ENCODE data around the gene THSD4.
A peak's percentile ranks its signal among the peaks of the same experiment; 100 is the strongest.

THSD4 gene

GRCh38 chr15:71566226-71566625, 451.0 kb downstream of the THSD4 start:
- no peak for TF ChIP-seq CTCF (IDR thresholded peaks at IDR 0.05; ENCODE audit: control insufficient read depth, extremely low read depth, insufficient read depth)
- H3K4me3 ChIP-seq (ENCODE audit: low read depth, low read length), result no peak overlapping the region
- DNase-seq (ENCODE audit: low read depth), result no peak

DNA sequence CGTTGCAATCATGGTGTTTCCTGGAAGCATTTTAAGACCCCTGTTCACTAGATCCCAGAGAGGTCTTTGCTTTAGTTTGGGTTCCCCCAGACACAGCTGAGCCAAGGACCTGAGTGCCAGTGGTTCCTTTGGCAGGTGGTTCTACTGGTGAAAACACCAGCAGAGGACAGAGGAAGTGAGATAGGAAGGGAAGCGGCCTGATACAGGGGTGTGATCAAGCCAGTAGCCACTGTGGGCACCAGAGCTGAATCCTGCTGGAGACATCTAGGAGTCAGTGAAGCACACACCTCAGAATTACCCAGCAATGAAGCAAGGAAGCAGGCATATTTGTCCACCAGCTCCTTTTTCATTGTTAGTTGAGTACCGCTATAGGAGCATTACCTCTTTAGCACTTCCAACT, 451.9 kb downstream of the THSD4 start:
- TF ChIP-seq CTCF (IDR thresholded peaks at IDR 0.05; ENCODE audit: control insufficient read depth, extremely low read depth, insufficient read depth), result no peak
- no peak overlapping the region for H3K4me3 ChIP-seq (ENCODE audit: low read depth, low read length)
- no peak for DNase-seq (ENCODE audit: low read depth)

DNA sequence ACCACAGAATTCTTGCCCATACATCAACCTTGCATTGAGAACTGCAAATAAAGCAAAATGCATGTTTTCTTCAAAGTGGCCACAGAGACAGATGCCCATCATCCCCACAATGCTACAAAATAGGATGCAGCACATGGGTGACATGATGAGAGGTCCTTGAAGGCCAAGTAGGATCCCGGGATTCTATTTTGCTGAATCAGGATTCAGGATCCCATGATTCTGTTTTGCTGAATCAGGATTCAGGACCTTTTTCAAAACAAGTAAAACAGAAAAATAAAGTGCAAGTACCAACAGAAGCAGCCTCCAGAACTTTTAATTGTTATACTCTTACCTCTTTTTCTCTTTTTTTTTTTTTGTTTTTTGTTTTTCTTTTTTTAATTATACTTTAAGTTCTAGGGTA, 453.0 kb downstream of the THSD4 start:
- no peak overlapping the region for H3K4me3 ChIP-seq (ENCODE audit: low read depth, low read length)
- no peak for DNase-seq (ENCODE audit: low read depth)
- no peak for TF ChIP-seq CTCF (IDR thresholded peaks at IDR 0.05; ENCODE audit: control insufficient read depth, extremely low read depth, insufficient read depth)

DNA sequence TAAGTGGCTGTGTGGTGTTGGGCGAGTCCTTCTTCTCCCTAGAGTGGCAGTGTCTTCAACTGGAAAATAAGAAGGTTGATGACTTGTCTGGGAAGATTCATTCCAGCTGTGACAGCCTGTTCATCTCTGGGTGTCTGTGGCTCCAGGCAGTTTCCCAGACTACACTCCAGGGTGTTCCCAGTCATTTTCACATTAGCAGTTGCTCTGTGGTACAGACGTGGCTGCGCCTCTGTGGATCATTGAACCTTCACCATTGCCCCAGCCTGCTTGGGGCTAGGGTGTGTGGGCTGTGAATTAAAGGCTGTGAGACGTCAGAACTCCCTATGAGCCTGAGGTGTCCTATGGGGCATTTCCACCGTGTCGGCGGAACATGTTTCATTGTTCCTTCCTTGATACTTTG, 455.5 kb downstream of the THSD4 start:
- no peak for TF ChIP-seq CTCF (IDR thresholded peaks at IDR 0.05; ENCODE audit: control insufficient read depth, extremely low read depth, insufficient read depth)
- no peak overlapping the region for H3K4me3 ChIP-seq (ENCODE audit: low read depth, low read length)
- DNase-seq (ENCODE audit: low read depth), result no peak

- no peak overlapping the region for H3K4me3 ChIP-seq (ENCODE audit: low read depth, low read length)
- TF ChIP-seq CTCF (IDR thresholded peaks at IDR 0.05; ENCODE audit: control insufficient read depth, extremely low read depth, insufficient read depth), result no peak
- no peak for DNase-seq (ENCODE audit: low read depth)
Measured at GRCh38 chr15:71571641-71572040, 456.4 kb downstream of the THSD4 start.

DNA sequence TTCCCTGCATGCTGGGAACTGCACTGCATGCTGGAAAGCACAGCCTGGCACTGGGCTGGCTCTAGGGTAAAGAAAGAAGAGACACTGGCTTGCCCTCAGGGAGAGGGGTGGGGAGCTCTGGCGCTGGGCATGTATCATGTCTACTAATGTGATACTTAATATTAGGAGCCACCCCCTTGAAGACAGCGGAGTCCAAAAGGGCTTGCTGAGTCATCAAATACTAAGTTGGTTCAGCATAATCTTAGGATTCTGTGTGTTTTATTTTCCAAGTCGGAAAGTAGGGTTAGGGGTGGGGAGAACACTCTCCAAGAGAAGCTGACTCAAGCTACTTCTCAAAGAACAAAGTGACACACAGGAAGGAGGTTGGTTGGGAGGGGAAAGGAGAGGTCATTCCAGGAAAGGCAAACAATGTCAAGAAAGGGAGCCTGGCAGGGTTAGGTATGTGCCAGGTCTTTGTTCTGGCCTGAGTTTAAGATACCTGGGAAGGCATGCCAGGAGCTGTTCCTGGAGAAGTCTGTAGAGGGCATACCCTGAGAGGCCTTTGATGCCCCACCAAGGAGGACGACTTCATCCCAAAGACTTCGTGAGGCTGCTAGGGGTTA, 457.3 kb downstream of the THSD4 start:
- H3K4me3 ChIP-seq (ENCODE audit: low read depth, low read length), result no peak overlapping the region
- peak; percentile 79 for DNase-seq (ENCODE audit: low read depth)
- TF ChIP-seq CTCF (IDR thresholded peaks at IDR 0.05; ENCODE audit: control insufficient read depth, extremely low read depth, insufficient read depth), result peak; percentile 31

- no peak overlapping the region for H3K4me3 ChIP-seq (ENCODE audit: low read depth, low read length)
- no peak for DNase-seq (ENCODE audit: low read depth)
Measured at GRCh38 chr15:71573599-71573998, 458.3 kb downstream of the THSD4 start.

More at GRCh38 chr15:71573599-71573998, 458.3 kb downstream of the THSD4 start:
- no peak for TF ChIP-seq CTCF (IDR thresholded peaks at IDR 0.05; ENCODE audit: control insufficient read depth, extremely low read depth, insufficient read depth)
